ENCODE data around the gene P2RX3.

DNA sequence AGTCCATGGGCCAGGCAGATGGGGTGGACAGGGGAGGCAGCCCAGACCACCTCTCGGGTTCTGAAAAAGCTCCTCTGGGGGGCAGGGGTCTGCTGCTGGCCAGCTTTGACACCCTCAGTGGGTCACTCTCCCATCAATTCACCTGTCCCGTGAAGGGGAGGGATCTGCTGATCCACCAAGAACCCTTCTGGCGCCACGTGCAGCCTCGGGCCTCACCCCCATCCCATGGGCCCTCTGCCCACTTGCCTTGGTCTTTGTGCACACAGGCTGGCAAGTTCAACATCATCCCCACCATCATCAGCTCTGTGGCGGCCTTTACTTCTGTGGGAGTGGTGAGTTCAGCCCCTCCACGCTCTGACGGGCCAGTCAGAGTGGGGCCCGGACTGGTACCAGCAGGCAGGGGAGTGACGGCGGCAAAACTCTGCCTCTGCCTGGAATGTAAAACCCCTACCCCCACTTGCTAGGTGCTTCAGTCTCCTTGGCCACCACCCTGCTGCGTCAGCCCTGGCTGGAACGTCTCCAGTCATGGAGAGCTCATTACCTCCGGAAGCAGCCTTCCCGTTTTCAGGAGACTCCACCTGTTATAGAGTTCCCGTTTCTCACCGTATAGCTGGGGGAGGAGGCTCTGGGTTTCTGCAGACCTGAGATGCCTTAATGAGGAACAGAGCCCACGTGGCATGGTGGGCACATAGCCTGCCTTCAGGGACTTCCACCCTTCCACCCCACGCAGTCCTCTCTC, 30.1 kb downstream of the P2RX3 start:
- TF ChIP-seq CTCF (IDR thresholded peaks at IDR 0.05), result no peak
- TF ChIP-seq POLR2A (IDR thresholded peaks at IDR 0.05), result no peak
